IPS-20b (cell line): ENCODE results near the gene KDM4C.
A peak's percentile ranks its signal among the peaks of the same experiment; 100 is the strongest.

Experiments used
- H3K27ac ChIP-seq: one replicate; pipeline ENCODE4 v1.5.1; 2013; ENCODE audit warnings: low read length
- H3K27me3 ChIP-seq: 2 replicates; pipeline ENCODE4 v1.6.1; 2013; ENCODE audit warnings: mild to moderate bottlenecking, low read length, inconsistent platforms; ENCODE audit not compliant: insufficient read depth
- H3K36me3 ChIP-seq: 2 replicates; pipeline ENCODE4 v1.6.1; 2013; ENCODE audit warnings: low read depth, mild to moderate bottlenecking, inconsistent platforms, low read length, moderate library complexity; ENCODE audit not compliant: insufficient read depth
- H3K4me1 ChIP-seq: 2 replicates; pipeline ENCODE4 v1.6.1; 2013; ENCODE audit warnings: mild to moderate bottlenecking, control low read depth, inconsistent platforms, low read length, moderate library complexity; ENCODE audit not compliant: insufficient read depth
- H3K4me3 ChIP-seq: 2 replicates; pipeline ENCODE4 v1.5.1; 2013; ENCODE audit warnings: mild to moderate bottlenecking, low read length, inconsistent platforms
- H3K9ac ChIP-seq: 2 replicates; pipeline ENCODE4 v1.6.1; 2013; ENCODE audit warnings: low read depth, mild to moderate bottlenecking, inconsistent platforms, low read length, moderate library complexity
- H3K9me3 ChIP-seq: 2 replicates; pipeline ENCODE4 v1.6.1; 2013; ENCODE audit warnings: mild to moderate bottlenecking, low read depth, low read length, inconsistent platforms; ENCODE audit not compliant: insufficient read depth

KDM4C gene

DNA sequence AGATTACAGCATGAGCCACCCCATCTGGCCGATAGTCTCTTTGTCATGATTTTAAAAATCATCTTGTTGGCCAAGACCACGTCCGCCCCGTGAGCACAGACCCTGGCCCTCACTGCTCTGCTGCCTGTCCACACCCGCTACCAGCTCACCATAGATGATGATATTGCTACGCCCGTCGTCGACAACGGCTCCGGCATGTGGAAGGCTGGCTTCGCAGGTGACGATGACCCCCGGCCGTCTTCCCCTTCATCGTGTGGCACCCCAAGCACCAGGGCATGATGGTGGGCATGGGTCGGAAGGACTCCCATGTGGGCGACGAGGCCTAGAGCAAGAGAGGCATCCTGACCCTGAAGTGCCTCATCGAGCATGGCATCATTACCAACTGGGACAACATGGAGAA is 76.5 kb downstream of the KDM4C start:
- H3K4me1 ChIP-seq = no peaks in the 10 kb centered on the region
- no peak overlapping the region for H3K27ac ChIP-seq
- no peak overlapping the region for H3K9ac ChIP-seq
- no peaks in the 10 kb centered on the region for H3K27me3 ChIP-seq
- H3K9me3 ChIP-seq = no peaks in the 10 kb centered on the region; the same call in 1 of the 2 replicates
- H3K36me3 ChIP-seq = peaks cover 3% of the 10 kb centered on the region; the same call in 1 of the 2 replicates
- H3K4me3 ChIP-seq = no peak overlapping the region

DNA sequence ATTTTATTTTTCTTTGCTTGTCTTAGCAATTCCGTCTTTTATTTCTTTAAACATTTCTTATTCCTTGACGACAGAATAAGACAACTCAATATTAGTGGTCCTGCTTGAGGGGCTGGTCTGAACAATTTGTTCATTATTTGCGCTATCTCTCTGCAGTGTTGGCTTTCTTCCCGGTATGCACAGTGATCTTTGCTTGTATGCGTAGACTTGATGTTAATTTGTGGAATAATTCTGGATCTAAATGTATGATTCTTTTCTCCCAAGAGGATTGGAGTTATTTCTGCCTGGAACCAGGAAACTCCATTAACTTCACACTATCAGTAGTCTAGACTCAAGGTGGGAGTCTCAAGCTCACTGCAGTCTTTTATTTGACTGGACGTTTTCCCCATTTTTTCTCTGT is 80.4 kb downstream of the KDM4C start:
- no peaks in the 10 kb centered on the region for H3K9me3 ChIP-seq
- H3K27me3 ChIP-seq = no peaks in the 10 kb centered on the region
- no peak overlapping the region for H3K9ac ChIP-seq
- no peak overlapping the region for H3K27ac ChIP-seq
- 0 out of 2 replicates have a peak, but pooled peaks cover 3% of the 10 kb centered on the region for H3K36me3 ChIP-seq
- H3K4me1 ChIP-seq = no peaks in the 10 kb centered on the region
- H3K4me3 ChIP-seq = no peak overlapping the region

- H3K9ac ChIP-seq = no peak overlapping the region
- H3K36me3 ChIP-seq = no peaks in the 10 kb centered on the region
- H3K4me3 ChIP-seq = no peak overlapping the region
- H3K9me3 ChIP-seq = no peaks in the 10 kb centered on the region
- no peaks in the 10 kb centered on the region for H3K4me1 ChIP-seq
- no peak overlapping the region for H3K27ac ChIP-seq
- no peaks in the 10 kb centered on the region for H3K27me3 ChIP-seq
These were observed 84.8 kb downstream of the KDM4C start for GRCh38 chr9:6842584-6842947.

- Histone ChIP-seq H3K9ac (no peak overlapping the region), H3K27ac (no peak overlapping the region), H3K36me3 (no peaks in the 10 kb centered on the region)
These were observed 86.0 kb downstream of the KDM4C start for GRCh38 chr9:6843742-6844141.

DNA sequence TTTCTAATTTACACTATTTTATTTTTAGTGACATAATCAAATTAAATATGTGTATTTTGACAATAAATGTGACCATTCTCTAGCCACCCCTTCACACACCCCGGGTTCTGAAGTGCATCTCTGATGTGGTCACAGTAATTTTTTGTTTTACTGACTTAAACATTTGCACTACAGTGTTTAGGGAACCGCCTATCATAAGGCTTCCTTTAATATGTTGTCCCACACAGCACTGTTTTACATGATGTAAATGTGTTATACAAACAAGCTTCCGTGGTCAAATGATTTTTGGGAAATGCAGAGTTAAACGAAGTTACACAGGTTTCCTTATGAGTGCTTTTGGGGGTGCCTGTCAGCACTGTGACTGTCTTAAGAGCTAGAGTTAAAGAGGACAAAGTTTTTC is 86.5 kb downstream of the KDM4C start:
- no peak overlapping the region; the same call in 1 of the 2 replicates for H3K9ac ChIP-seq
- no peak overlapping the region for H3K27ac ChIP-seq
- no peaks in the 10 kb centered on the region for H3K27me3 ChIP-seq

More at GRCh38 chr9:6843742-6844141, 86.0 kb downstream of the KDM4C start:
- H3K4me3 ChIP-seq = no peak overlapping the region
- no peaks in the 10 kb centered on the region for H3K27me3 ChIP-seq
- H3K4me1 ChIP-seq = no peaks in the 10 kb centered on the region
- no peaks in the 10 kb centered on the region for H3K9me3 ChIP-seq

DNA sequence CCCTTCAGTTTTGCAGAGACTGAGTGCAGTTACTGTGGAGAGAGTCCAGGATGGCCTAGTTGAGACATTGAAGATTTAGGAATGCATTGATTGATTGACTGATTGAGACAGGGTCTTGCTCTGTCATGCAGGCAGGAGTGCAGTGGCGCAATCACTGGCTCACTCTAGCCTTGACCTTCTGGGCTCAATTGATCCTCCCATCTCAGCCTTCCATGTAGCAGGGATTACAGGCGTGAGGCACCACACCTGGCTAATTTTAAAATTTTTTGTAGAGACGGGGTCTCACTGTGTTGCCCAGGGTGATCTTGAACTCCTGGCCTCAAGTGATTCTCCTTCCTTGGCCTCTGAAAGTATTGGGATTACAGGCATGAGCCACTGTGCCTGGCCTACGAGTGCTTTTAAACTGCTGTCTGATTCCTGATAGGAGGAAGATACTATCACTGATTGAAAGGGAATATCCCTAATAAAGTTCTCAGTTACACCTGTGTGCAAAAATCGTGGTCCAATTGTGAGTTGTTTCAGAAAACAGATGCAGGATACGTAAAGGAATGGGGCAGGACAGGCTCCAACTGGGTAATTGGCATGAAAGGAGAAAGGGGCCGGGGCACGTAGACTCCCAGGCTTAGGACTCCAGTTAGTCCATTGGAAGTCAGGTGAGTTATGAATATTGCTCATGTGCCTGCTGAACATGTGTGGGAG is 87.5 kb downstream of the KDM4C start:
- Histone ChIP-seq H3K4me1 (no peaks in the 10 kb centered on the region), H3K4me3 (no peak overlapping the region), H3K9me3 (no peaks in the 10 kb centered on the region; the same call in 1 of the 2 replicates), H3K36me3 (peaks cover 7% of the 10 kb centered on the region; the same call in 1 of the 2 replicates), H3K9ac (no peak overlapping the region), H3K27me3 (no peaks in the 10 kb centered on the region), H3K27ac (no peak overlapping the region)

More for the DNA sequence above, 86.5 kb downstream of the KDM4C start:
- H3K9me3 ChIP-seq = no peaks in the 10 kb centered on the region
- no peak overlapping the region for H3K4me3 ChIP-seq
- no peaks in the 10 kb centered on the region for H3K4me1 ChIP-seq
- no peaks in the 10 kb centered on the region; the same call in 1 of the 2 replicates for H3K36me3 ChIP-seq

- no peaks in the 10 kb centered on the region for H3K4me1 ChIP-seq
- no peaks in the 10 kb centered on the region; the same call in 1 of the 2 replicates for H3K9me3 ChIP-seq
- H3K36me3 ChIP-seq = peaks cover 7% of the 10 kb centered on the region; the same call in 1 of the 2 replicates
- no peak overlapping the region for H3K4me3 ChIP-seq
- no peaks in the 10 kb centered on the region for H3K27me3 ChIP-seq
- H3K9ac ChIP-seq = no peak overlapping the region
- no peak overlapping the region for H3K27ac ChIP-seq
These were observed 88.1 kb downstream of the KDM4C start for GRCh38 chr9:6845880-6846279.

DNA sequence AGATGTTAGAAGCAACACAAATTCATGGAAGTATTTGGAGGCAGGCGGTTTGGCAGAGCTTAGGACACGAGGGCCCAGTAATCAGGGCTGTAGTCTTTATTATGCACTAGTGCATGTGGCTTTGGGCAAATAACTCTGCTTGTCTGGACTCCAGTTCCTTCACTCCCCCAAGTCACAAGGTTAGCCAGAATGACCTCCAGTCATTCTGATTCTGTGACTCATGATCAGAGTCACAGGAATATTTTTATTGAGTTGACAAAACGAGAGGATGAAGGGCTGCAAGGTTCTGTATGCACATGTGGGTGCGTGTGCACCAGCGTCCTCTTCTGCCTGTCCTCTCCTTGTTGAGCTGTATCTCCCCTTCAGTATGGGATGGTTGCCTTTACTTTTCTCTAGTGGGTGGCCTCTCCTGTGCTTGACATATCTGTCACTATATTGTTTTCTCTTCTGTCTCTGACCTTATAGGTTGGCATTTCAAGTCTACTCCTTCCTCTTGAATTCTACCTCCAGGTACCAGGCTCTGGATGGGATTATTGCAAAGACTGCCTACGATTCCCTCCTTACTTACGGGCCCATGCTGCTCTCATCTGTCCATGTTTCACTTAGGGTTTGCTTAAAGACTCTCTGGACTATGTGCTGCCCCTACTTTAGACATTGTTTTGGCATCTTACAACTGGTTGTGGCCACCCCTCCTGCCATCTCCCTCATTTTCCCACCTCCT is 94.6 kb downstream of the KDM4C start:
- Histone ChIP-seq H3K27me3 (no peaks in the 10 kb centered on the region), H3K9me3 (no peaks in the 10 kb centered on the region; the same call in 1 of the 2 replicates), H3K36me3 (peaks cover 7% of the 10 kb centered on the region; the same call in 1 of the 2 replicates), H3K27ac (no peak overlapping the region), H3K4me1 (no peaks in the 10 kb centered on the region), H3K9ac (no peak overlapping the region), H3K4me3 (no peak overlapping the region)

GRCh38 chr9:6855860-6856259 is 98.1 kb downstream of the KDM4C start:
- no peaks in the 10 kb centered on the region for H3K36me3 ChIP-seq
- no peaks in the 10 kb centered on the region for H3K9me3 ChIP-seq
- H3K4me3 ChIP-seq = no peak overlapping the region
- H3K4me1 ChIP-seq = no peaks in the 10 kb centered on the region
- H3K9ac ChIP-seq = no peak overlapping the region
- no peaks in the 10 kb centered on the region for H3K27me3 ChIP-seq
- H3K27ac ChIP-seq = no peak overlapping the region

DNA sequence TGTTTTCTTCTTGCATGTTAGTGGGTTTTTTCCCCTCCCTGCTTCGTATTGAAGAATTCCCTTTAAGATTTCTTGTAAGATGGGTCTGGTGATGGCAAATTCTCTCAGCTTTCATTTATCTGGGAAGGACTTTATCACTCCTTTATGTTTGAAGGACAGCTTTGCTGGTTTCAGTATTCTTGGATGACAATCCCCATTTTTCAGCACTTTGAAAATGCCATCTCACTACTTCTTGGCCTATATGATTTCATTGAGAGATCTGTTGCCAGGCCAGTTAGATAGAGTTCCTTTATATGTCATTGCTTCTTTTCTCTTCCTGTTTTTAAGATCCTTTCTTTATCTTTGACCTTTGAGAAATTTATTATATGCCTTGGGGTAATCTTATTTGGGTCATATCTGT is 106.3 kb downstream of the KDM4C start:
- no peaks in the 10 kb centered on the region for H3K36me3 ChIP-seq
- H3K27ac ChIP-seq = no peak overlapping the region
- no peak overlapping the region for H3K9ac ChIP-seq
- no peak overlapping the region for H3K4me3 ChIP-seq
- H3K27me3 ChIP-seq = no peaks in the 10 kb centered on the region
- H3K4me1 ChIP-seq = peaks cover 2% of the 10 kb centered on the region; the same call in 1 of the 2 replicates
- peaks cover 7% of the 10 kb centered on the region for H3K9me3 ChIP-seq

- Histone ChIP-seq H3K4me3 (no peak overlapping the region; the same call in 1 of the 2 replicates), H3K27me3 (no peaks in the 10 kb centered on the region), H3K9ac (0 out of 2 replicates have a peak overlapping the region, but pooled peaks have one; percentile 11), H3K4me1 (peaks cover 18% of the 10 kb centered on the region), H3K27ac (peak overlapping the region; percentile 4), H3K36me3 (no peaks in the 10 kb centered on the region), H3K9me3 (peaks cover under 1% of the 10 kb centered on the region)
These were observed 111.5 kb downstream of the KDM4C start for GRCh38 chr9:6869081-6869948.
